Measurements from ENCODE around the gene FAM181B. TPM values are rescaled to one million over a fixed set of nuclear protein-coding genes. Genes with fewer than 3 reads are reported as not detected.
A peak's percentile ranks its signal among the peaks of the same experiment; 100 is the strongest.

The FAM181B gene
- under 0.01 TPM in 1 of 2 replicates, not detected in the other for total RNA-seq

DNA sequence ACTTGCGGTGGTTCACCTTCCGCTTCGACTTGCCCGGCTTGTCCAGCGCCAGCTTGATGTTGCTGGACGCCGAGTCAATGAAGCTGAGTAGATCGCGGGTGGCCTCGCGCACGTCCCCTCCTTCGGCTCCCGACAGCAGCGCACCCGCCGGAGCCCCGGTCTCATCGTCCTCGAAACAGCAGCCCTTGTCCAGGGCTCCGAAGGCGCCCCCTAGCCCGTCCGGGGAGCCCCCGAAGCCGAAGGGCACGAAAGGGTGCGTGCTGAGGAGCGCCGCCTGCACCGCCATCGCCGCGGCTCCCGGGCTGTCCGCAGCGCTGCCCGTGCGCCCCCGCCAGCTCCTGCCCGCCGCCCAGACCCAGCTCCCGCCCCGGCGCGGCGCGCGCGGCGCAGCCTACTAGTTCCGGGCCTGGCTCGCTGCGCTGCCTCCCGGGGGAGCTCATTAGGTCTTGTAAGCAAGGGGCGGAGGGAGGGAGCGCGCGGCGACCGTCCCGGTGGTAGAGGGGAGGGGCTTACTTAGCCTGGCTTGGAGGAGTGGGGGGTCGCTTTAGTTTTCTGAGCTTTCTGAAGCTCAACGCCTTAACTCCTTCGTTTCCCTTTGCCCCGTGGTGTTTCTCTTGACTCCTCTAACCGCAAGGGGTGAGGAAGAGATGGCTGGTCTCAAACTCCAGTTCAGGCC, at the start of gene FAM181B:
Gene FAM181B, minus strand, starts transcription at position 421 of the 676 bp plus-strand sequence. Its CDS starts 135 bp downstream, at position 286.
- TF ChIP-seq, protein P1, sequence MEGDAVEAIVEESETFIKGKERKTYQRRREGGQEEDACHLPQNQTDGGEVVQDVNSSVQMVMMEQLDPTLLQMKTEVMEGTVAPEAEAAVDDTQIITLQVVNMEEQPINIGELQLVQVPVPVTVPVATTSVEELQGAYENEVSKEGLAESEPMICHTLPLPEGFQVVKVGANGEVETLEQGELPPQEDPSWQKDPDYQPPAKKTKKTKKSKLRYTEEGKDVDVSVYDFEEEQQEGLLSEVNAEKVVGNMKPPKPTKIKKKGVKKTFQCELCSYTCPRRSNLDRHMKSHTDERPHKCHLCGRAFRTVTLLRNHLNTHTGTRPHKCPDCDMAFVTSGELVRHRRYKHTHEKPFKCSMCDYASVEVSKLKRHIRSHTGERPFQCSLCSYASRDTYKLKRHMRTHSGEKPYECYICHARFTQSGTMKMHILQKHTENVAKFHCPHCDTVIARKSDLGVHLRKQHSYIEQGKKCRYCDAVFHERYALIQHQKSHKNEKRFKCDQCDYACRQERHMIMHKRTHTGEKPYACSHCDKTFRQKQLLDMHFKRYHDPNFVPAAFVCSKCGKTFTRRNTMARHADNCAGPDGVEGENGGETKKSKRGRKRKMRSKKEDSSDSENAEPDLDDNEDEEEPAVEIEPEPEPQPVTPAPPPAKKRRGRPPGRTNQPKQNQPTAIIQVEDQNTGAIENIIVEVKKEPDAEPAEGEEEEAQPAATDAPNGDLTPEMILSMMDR (IDR thresholded peaks at IDR 0.05; ENCODE audit: insufficient read depth, low read depth, low read length), result no peak
- H3K4me3 ChIP-seq (ENCODE audit: low read depth, low read length), result peak within 1 kb of the TSS; percentile 37
- DNase-seq (ENCODE audit: low read depth), result peak; percentile 18

- no peak for DNase-seq (ENCODE audit: low read depth)
- no peak overlapping the region for H3K4me3 ChIP-seq (ENCODE audit: low read depth, low read length)
- TF ChIP-seq, protein P1 (IDR thresholded peaks at IDR 0.05; ENCODE audit: insufficient read depth, low read depth, low read length), result no peak
Observed at GRCh38 chr11:82782825-82783374, 49.2 kb upstream of the FAM181B start.

DNA sequence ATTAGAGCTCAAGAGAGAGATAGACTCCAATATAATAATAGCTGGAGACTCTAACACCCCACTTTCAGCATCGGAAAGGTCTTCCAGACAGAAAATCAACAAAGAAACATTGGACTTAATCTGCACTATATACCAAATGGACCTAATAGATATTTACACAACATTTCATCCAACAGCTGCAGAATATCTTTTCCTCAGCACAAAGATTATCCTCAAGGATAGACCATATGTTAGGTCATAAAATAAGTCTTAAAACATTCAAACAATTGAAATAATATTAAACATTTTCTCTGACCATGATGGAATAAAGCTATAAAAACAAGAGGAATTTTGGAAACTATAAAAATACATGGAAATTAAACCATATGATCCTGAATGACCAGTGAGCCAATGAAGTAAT, 45.1 kb upstream of the FAM181B start:
- DNase-seq (ENCODE audit: low read depth), result peak; percentile 12
- H3K4me3 ChIP-seq (ENCODE audit: low read depth, low read length), result no peak overlapping the region
- TF ChIP-seq, protein P1 (IDR thresholded peaks at IDR 0.05; ENCODE audit: insufficient read depth, low read depth, low read length), result no peak

DNA sequence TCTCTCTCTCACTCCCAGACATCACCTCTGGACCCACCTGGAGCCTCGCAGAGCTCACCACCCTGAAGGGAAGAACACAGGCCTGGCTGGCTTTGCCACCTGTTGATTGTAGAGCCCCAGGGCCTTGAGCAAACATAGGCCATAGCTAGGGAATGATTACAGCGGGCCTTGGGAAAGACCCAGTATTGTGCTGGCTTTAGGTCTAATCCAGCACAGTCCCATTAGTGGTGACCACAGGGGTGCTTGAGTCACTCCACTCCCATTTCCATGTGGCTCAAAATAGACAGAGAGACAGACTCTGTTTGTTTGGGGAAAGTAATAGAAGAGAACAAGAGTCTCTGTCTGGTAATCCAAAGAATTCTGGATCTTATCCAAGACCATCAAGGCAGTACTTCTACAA, 42.7 kb upstream of the FAM181B start:
- DNase-seq (ENCODE audit: low read depth), result no peak
- no peak overlapping the region for H3K4me3 ChIP-seq (ENCODE audit: low read depth, low read length)
- TF ChIP-seq, protein P1 (IDR thresholded peaks at IDR 0.05; ENCODE audit: insufficient read depth, low read depth, low read length), result no peak

- TF ChIP-seq, protein P1 (IDR thresholded peaks at IDR 0.05; ENCODE audit: insufficient read depth, low read depth, low read length), result peak; percentile 94
- peak; percentile 57 for DNase-seq (ENCODE audit: low read depth)
- no peak overlapping the region for H3K4me3 ChIP-seq (ENCODE audit: low read depth, low read length)
Observed at GRCh38 chr11:82775736-82776346, 42.2 kb upstream of the FAM181B start.

GRCh38 chr11:82775218-82775617, 41.6 kb upstream of the FAM181B start:
- no peak for DNase-seq (ENCODE audit: low read depth)
- TF ChIP-seq, protein P1 (IDR thresholded peaks at IDR 0.05; ENCODE audit: insufficient read depth, low read depth, low read length), result no peak
- no peak overlapping the region for H3K4me3 ChIP-seq (ENCODE audit: low read depth, low read length)
